Brain microvascular endothelial cell (primary cell): Measurements from ENCODE around the gene AFAP1L2.
A peak's percentile ranks its signal among the peaks of the same experiment; 100 is the strongest.

Experiments used
- DNase-seq: peaks from one replicate; pipeline ENCODE4 v3.0.0-alpha.2; 2020
- H3K27ac ChIP-seq: fragments of 250-450 bp; sonication (Bioruptor Pico); 2 replicates; pipeline ENCODE4 v1.5.1; 2020; ENCODE audit warnings: mild to moderate bottlenecking, moderate library complexity
- H3K27me3 ChIP-seq: fragments of 250-450 bp; sonication (Bioruptor Pico); replicated peaks from 2 replicates; pipeline ENCODE4 v1.5.1; 2020; ENCODE audit warnings: mild to moderate bottlenecking
- H3K36me3 ChIP-seq: fragments of 250-450 bp; sonication (Bioruptor Pico); replicated peaks from 2 replicates; pipeline ENCODE4 v1.5.1; 2020; ENCODE audit warnings: mild to moderate bottlenecking
- H3K4me3 ChIP-seq: 2 replicates; pipeline ENCODE4 v1.5.1; 2011; ENCODE audit warnings: low read depth, mild to moderate bottlenecking, control low read depth, low read length, moderate library complexity
- in situ Hi-C: cut with HindIII; loops from 2 replicates; pipeline ENCODE4 v1.10.0; 2017; ENCODE audit warnings: low sequenced_read_pairs, low pct_ligation_motif_present
- TF ChIP-seq, protein P1 (sequence below): IDR thresholded peaks from 2 replicates; pipeline ENCODE4 v1.5.1; 2011; ENCODE audit warnings: low read depth, mild to moderate bottlenecking, moderate library complexity, low read length, control low read depth, inconsistent platforms; ENCODE audit errors: missing control alignments

AFAP1L2 gene, protein sequence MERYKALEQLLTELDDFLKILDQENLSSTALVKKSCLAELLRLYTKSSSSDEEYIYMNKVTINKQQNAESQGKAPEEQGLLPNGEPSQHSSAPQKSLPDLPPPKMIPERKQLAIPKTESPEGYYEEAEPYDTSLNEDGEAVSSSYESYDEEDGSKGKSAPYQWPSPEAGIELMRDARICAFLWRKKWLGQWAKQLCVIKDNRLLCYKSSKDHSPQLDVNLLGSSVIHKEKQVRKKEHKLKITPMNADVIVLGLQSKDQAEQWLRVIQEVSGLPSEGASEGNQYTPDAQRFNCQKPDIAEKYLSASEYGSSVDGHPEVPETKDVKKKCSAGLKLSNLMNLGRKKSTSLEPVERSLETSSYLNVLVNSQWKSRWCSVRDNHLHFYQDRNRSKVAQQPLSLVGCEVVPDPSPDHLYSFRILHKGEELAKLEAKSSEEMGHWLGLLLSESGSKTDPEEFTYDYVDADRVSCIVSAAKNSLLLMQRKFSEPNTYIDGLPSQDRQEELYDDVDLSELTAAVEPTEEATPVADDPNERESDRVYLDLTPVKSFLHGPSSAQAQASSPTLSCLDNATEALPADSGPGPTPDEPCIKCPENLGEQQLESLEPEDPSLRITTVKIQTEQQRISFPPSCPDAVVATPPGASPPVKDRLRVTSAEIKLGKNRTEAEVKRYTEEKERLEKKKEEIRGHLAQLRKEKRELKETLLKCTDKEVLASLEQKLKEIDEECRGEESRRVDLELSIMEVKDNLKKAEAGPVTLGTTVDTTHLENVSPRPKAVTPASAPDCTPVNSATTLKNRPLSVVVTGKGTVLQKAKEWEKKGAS

DNA sequence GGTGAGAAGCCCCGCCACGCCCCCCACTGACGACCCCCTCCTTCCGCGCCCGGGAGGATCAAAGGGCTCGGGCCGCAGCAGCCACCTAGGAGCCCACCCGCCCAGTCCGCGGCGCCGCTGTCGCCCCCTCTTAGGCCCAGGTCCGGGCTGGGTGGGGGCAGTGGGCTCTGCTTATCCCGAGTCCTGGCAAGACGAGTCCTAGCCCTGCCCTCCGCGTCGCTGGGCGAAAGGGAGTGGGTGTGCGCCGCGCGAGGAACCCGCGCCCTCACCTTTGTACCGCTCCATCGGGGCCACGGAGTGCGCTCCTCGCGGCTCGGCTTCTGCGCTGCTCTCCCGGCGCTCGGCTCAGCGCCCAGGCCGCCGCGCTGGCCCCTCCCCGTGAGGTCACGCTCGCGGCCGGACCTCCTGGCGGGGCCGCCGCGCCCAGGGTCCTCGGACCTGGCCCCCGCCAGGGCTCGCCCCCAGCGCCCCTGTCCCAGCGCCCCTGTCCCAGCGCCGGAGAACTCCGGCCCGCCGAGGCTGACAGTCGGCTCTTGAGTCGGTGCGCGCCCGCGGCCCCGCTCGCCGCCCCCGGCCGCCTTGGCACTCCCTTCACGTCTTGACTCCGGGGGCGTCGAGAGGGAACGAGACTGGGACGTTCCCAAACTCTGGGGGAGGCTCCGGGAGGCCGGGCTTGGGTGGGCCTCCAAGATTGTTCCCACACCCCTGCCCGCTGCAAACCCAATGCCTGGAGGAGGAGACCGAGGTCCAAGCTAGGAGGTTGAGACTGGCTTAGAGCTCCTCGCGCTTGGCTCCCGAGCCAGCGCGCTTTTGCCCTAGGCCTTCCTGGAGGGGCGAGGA is at the start of gene AFAP1L2:
Gene AFAP1L2, minus strand, starts transcription at position 332 of the 840 bp plus-strand sequence. Its CDS starts 47 bp downstream, at position 285.
- Histone ChIP-seq H3K27me3 (peaks cover 18% of the 10 kb centered on the region), H3K27ac (no peak within 1 kb of the TSS), H3K36me3 (no peaks in the 10 kb centered on the region), H3K4me3 (peak within 1 kb of the TSS; percentile 33)
- TF ChIP-seq, protein P1, sequence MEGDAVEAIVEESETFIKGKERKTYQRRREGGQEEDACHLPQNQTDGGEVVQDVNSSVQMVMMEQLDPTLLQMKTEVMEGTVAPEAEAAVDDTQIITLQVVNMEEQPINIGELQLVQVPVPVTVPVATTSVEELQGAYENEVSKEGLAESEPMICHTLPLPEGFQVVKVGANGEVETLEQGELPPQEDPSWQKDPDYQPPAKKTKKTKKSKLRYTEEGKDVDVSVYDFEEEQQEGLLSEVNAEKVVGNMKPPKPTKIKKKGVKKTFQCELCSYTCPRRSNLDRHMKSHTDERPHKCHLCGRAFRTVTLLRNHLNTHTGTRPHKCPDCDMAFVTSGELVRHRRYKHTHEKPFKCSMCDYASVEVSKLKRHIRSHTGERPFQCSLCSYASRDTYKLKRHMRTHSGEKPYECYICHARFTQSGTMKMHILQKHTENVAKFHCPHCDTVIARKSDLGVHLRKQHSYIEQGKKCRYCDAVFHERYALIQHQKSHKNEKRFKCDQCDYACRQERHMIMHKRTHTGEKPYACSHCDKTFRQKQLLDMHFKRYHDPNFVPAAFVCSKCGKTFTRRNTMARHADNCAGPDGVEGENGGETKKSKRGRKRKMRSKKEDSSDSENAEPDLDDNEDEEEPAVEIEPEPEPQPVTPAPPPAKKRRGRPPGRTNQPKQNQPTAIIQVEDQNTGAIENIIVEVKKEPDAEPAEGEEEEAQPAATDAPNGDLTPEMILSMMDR = no peak
- DNase-seq = no peak
- in situ Hi-C loops = no loop called here

DNA sequence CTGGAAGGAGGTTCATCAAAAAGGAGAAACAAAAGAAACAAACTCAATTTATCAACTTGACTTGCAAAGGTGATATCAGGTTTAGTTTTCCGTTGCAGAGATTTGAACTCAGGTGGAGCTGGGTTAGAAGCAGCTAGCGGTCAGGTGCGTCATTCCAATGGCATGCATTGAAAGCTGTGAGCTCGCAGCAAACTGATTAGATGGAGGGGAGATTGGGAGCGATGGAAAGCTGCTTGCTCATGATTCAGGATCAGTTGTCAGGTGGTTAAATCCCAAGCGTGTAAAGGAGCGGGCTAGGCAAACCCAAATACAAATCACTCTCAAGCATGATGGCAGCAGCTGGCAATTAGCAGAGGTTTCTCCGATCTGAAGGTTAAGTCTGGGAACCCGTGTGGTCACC is 49.3 kb upstream of the AFAP1L2 start:
- H3K27ac ChIP-seq = no peak overlapping the region
- H3K36me3 ChIP-seq = no peaks in the 10 kb centered on the region
- H3K27me3 ChIP-seq = no peaks in the 10 kb centered on the region

DNA sequence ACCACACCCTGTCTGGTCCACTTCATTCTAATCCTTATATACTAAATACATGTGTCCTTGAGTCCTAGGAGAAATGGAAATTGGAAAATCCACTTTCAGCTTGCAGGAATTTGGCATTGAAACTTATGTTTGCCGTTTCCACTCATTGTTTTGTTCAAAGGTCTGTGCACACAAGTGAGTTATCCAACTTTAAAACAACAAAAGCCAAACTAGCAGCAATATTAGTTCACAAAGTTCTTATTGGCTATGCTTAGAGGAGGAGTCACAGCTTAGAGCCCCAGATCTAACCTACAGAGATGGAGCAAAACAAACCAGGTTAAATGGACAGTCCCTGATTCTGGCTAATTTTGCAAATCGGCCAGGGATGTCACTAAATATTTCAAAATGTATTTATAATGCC is 44.6 kb upstream of the AFAP1L2 start:
- in situ Hi-C loops = no loop called here
- H3K36me3 ChIP-seq = no peaks in the 10 kb centered on the region

More for the DNA sequence above, 49.3 kb upstream of the AFAP1L2 start:
- TF ChIP-seq, protein P1 = no peak
- in situ Hi-C loops = no loop called here
- H3K4me3 ChIP-seq = no peak overlapping the region
- DNase-seq = no peak

DNA sequence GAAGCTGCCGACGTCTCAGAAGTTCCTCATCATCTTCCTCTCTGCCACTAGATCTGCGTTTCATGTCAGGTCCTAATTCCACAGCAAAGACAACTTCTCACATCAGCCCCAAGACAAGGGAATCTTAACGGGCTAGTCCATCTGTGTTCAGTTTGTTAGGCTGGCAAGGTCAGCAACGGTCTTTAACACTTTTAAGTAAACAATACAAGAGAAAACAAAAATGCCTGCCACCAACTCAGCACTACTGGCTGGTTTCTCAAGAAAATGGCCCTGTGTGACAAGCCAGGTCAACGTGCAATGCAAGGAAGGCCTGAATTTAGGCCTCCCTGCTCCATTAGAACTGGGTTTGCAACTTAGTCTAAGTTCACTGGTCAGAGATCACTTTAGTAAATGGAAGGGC is 41.0 kb upstream of the AFAP1L2 start:
- H3K27me3 ChIP-seq = no peaks in the 10 kb centered on the region
- in situ Hi-C loops = no loop called here
- no peak overlapping the region for H3K27ac ChIP-seq
- H3K4me3 ChIP-seq = no peak overlapping the region
- H3K36me3 ChIP-seq = no peaks in the 10 kb centered on the region
- TF ChIP-seq, protein P1 = no peak
- DNase-seq = no peak

More for the DNA sequence above, 44.6 kb upstream of the AFAP1L2 start:
- TF ChIP-seq, protein P1 = no peak
- H3K27me3 ChIP-seq = no peaks in the 10 kb centered on the region
- no peak for DNase-seq
- H3K27ac ChIP-seq = no peak overlapping the region
- H3K4me3 ChIP-seq = no peak overlapping the region

DNA sequence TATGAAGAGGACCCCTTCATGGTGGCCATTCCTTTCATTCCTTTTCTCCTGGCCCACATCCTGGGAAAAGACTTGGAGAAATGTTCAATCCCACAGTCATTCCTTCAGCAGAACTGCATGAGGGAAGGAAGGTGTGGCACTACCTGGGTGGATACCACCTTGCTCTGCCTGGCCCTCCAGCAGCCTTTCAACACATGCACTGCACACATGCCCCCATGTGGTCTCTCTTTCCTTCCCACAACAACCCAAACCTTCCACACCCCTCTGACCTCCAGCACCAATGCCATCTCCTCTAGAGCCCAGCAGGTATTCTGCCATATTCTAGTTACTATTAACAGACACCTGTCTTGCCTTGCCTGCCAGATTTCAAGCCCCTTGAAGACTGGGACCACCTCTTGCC is 40.5 kb upstream of the AFAP1L2 start:
- Histone ChIP-seq H3K27ac (no peak overlapping the region), H3K4me3 (no peak overlapping the region), H3K36me3 (no peaks in the 10 kb centered on the region), H3K27me3 (no peaks in the 10 kb centered on the region)
- in situ Hi-C loops = no loop called here
- TF ChIP-seq, protein P1 = no peak
- DNase-seq = no peak
